ENCODE measurements around the gene CLDN25.
"Not testable (repeated sequence)": the region's sequence is repeated elsewhere in the genome, so short reads cannot be mapped to it uniquely, and the experiment has no call there.

CLDN25 gene

DNA sequence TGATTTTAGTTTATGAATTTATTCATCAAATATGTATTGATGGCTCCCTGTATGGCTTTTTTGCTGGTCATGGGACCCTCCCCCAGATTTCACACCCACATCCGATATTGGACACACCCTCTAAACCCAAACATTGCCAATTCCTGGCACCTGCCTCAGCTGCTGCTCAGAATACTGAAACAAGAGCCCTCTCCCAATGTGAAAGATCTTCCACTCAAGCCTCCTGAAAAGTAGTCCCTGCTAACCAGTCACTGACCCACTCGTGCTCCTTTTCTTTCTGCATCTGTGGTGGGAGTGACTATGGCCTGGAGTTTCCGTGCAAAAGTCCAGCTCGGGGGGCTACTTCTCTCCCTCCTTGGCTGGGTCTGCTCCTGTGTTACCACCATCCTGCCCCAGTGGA lies at the start of gene CLDN25:
TSS of gene CLDN25 (plus strand) at position 301 of the 400 bp plus-strand sequence. CDS start at position 301, 0 bp downstream.
- DNase-seq: no peak

DNA sequence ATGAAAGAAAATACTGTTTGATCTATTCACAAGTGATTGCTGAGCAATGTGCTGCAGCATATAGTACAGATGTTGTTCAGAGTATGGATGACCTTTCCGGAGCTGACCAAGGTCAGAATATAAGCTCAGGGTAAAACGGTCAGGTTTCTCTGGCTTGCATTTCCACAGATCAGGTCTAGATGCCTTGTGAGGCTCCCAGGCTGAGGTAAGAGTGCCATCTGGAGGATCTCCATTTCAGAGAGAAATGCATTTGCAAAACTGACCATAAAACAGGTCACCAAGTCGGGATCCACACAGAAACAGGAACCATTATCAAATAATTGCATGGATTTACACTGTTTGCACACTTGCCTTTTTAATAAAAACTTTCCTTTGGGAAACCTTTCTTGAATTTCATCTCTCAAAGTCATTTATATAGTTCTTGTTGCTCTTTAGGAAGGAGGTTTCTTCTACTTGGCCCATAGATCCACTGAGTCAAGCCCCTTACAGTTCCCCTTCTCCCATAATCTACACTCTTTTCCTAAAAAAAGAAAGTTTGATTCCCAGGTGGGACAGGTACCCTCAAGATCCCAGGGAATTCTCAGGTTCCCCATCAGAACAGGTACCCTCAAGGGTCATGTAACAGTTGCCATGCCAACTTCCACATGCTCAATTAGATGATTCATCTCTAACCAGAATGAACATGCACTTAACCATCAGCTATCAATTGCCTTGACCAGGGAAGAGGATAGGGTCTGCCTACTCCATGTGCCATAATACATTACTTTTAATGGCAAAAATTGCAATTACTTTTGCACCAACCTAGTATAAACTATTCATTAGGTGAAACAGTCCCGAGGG lies 48.5 kb upstream of the CLDN25 start:
- DNase-seq: no peak

DNA sequence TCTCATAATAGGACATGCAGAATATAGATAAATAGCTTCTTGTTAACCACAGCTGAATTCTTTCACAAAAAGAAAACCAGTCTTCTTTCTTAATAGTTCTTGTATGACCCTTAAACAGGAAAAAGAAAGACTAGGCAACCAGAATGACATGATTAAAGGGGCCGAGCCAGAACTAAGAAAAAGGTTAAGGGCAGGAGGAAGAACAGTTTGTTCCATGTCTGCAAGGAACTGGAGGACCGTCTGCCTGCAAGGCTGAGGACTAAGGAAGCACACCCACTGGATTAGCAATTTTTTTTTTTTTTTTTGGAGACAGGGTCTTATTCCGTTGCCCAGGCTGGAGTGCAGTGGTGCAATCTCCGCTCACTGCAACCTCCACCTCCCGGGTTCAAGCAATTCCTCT lies 47.5 kb upstream of the CLDN25 start:
- DNase-seq: no peak

DNA sequence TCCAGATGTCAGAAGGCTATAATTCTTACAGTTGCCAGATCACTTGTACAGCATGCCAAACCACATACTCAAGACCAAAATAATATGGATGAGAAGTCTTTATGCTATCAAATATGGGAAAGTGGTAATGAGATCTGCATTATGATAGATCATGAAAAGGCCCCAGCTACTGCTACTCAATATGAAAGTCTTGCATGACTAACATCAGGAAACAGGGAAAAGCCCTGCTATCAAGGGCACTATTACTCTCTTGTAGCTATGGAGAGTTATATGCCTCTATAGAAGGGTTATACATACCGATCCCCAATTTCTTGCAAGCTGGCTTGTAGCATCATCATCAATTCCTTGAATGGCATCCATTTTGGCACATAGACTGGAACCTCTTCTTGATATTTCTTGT lies 43.3 kb upstream of the CLDN25 start:
- DNase-seq: no peak

DNA sequence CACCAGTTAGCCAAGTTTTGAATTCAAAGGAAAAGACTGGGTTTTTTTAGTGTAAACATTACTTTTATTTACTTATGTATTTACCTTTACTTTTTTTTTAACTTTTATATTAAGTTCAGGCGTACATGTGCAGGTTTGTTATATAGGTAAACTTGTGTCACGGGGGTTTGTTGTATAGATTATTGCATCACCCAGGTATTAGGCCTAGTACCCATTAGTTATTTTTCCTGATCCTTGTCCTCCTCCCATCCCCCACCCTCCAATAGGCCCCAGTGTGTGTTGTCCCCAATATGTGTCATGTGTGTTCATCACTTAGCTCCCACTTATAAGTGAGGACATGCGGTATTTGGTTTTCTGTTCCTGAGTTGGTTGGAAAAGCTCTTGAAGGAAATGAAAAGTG lies 26.7 kb upstream of the CLDN25 start:
- no peak for DNase-seq

DNA sequence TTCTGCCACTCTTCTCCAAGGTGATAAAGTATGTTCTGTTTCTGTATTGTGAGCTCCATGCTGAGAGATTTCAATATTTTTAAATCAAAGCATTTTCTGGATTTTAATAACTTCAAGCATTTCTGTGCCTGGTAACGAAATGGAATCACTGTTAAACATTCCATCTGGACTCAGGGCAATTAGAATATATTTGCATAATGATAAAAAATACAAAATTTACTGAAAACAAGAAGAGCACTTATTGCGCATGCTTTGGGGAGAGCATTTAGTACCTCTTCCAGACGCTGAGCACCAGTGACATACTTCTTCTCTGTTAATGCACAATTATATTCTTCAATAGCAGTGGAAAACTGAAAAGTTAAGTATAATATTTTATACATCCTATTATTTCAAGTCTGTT lies 19.4 kb upstream of the CLDN25 start:
- no peak for DNase-seq

DNA sequence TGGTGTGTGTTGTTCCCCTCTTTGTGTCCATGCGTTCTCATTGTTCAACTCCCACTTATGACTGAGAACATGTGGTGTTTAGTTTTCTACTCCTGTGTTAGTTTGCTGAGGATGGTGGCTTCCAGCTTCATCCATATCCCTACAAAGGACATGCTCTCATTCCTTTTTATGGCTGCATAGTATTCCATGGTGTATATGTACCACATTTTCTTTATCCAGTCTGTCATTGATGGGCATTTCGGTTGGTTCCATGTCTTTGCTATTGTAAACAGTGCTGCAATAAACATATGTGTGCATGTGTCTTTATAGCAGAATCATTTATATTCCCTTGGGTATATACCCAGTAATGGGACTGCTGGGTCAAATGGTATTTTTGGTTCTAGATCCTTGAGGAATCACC lies 16.6 kb upstream of the CLDN25 start:
- not testable (repeated sequence) for DNase-seq

DNA sequence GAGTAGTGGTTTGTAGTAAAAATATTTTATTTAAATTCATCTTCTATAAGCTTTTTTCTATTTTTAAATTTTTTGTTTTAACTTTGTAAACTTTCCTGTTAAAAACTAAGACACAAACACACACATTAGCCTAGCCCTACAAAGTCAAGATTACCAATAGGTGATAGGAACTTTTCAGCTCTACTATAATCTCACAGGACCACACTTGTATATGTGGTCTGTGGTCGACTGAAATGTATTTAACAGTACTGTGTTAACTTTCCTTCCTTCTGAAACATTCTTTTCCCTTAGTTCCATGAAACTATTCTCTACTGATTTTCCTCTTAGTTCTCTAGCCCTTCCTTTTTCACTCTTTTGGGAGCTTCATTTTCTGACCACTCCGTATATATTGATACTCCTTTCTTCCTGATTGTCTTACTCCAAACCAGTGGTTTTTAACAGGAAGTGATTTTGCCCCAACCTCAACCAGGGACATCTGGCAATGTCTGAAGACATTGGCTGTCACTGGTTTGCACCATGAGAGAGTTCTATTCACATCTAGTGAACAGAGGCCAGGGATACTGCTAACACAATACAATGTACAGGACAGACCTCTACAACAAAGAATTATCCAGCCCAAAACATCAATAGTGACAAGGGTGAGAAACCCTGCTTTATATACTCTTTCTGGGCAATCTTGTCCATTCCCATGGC lies 14.9 kb upstream of the CLDN25 start:
- no peak for DNase-seq

DNA sequence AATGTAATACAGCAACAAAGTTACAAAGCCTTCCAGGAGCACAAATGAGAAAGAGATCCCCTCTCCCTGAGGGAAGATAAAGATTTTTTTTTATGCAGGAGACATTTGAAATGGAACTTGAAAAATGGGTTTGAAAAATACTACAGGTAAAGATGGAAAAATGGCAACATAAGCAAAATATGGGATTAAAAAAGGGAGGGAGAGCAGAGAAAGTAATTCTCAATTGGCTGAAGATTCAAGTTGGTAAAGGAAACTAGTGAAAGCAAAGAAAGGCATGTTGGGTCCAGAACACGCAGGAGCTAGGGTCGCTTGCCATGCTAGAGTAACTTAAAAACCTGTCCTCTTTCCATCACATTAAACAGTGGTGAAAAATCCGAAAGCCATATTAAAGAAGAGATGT lies 7.6 kb upstream of the CLDN25 start:
- DNase-seq: no peak

DNA sequence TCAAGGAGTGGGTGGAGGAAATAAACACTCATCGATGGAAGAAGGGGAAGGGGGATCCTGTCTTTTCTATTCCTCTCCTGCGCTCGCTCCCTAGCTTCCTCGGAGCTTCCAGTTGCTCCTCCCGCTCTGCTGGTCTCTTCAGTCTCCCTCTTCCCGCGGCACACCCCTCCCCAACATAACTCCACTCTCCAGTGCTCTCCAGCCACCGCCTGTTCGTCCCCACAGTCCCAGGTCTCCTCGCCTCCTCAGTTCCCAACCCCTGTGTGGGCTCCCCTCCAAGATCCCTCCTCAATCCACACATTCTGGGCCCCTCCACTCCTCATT lies 6.5 kb upstream of the CLDN25 start:
- no peak for DNase-seq

DNA sequence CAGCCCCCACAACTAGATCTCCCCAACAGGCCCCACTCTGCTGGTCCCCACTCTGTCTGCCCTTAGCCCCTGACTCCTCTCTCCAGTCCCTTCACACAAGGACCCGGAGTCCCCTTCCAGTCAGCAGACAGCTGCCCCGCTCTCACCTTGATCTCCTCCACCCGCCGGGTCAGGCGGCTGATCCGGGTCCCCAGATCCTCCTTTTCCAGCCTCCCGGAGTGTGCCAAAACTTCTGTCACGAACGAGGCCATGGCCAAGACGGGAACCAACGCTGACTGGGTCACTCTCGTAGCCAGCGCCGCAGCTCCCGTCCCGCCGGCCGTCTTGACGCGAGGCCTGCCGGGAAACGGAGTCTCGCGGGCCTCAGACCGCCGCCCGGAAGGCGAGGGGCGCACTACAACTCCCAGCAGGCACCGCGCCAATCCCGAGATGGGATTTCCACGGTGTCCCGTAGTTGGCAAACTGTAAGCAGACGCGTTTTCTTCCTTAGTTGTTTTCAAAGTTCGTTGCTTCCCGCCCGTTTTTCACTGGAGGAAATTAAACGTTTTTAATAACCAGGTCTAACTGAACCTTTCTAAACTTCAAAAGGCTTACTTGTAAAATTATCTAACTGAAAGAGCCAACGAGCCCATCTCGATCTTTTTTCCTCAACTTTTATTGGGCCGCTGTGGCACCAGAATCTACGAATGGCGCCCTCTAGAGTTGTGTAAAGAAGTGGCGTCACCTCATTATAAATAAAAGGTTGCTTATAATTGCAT lies 6.0 kb upstream of the CLDN25 start, which contains the start of gene ZW10:
TSS of gene ZW10 (minus strand) at position 277 of the 758 bp plus-strand sequence. CDS start at position 251, 26 bp downstream.
- DNase-seq: peak; percentile 47

DNA sequence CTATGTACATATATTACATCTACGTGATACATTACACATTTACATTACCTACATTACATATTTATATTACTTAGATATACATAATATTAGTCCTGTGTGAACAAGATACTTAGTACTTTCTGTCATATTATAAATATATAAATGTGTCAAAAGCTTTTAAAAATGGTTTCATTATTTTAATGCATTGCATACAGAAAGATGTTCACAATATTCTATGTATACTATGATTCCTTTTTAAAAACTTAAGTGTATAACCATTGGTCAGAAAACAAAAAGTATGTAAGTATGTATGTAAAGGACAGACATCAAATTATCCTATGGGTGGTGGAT lies 5.5 kb upstream of the CLDN25 start:
- no peak for DNase-seq

DNA sequence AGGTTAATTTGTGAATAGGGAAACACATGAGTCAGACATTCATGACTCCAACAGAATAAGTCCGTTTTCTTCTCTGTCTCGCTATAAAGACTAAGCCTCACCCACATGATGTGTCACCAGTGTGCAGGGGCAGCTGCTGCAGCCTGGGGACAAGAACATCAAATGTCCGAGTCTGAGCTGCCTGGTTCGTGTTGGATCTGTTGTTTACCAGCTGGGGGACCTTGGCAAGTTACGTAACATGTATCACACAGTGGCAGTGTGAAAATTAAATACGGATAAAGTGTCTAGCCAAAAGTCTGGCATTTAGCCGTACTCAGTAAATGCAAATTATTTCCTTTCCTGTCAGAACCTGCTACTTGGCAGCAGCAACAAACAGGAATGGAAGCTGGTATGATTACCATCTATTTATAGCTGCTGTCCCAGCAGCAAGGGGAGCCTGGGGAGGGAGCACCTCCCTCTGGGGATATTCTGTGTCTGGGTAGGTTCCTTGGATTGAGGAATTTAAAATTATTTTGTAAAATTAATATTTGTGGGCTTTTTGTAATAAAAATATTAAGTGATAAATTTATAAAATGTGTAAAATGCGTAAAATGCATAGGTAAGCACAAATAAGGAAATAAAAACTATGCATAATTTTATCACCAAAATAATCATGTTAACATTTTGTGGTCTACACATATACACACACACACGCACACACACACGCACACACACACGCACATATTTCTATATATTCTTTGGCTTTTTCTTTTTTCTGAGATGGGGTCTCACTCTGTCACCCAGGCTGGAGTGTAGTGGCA lies 1.3 kb upstream of the CLDN25 start:
- DNase-seq: peak; percentile 45

DNA sequence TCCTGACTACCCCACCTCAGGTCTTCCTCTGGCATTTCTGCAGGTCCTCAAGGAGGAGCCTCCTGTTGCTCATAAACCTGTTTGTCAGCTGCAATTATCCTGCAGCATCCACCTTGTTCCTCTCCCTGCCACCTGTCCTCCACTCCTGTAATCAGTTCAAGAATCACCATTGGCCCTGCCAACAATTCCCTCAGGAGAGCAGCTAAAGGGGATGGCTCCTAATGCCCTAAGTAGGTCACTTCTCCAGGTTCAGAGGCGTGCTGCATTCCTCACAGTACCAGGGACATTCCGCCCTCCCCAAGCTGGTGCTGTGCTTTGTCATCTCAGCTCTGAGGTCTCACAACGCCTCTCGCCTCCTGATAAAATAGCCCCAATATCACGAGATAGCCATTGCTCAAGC lies 2.1 kb downstream of the CLDN25 start:
- DNase-seq: no peak

DNA sequence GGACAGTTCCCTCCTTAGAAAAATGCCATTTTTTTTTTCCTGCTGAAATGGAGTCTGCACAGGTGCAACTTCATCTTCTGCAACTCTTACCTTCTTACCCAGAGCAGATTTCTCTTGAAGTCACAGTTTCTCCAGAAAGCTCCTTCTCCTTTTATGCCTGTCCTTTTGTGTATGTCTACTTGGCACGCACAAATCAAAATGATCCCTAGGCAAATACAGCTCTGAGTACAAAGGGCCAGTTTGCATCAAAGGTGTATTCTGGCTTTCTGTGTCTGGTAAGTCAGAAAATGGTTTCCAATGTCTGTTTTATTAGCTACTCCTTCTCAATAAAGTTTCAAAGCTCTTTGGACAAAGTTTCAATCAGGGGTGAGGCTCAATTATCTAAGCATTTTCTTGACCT lies 2.5 kb downstream of the CLDN25 start:
- DNase-seq: no peak

DNA sequence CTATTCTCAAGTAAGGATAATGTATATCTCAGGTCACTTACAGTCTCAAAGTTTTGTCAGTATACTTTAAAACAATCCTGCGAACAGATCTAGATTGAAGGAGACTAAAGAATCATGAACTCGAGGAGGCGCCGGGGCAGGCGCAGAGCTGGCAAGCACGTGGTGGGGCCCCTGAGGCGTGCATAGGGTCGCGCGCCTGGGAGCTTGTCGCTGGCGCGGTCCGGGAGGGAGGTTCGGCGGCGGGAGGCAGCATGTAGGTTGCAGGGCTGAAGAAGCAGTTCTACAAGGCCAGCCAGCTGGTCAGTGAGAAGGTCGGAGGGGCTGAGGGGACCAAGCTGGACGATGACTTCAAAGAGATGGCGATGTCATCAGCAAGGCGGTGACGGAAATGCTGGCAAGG lies 9.4 kb downstream of the CLDN25 start:
- DNase-seq: not testable (repeated sequence)

DNA sequence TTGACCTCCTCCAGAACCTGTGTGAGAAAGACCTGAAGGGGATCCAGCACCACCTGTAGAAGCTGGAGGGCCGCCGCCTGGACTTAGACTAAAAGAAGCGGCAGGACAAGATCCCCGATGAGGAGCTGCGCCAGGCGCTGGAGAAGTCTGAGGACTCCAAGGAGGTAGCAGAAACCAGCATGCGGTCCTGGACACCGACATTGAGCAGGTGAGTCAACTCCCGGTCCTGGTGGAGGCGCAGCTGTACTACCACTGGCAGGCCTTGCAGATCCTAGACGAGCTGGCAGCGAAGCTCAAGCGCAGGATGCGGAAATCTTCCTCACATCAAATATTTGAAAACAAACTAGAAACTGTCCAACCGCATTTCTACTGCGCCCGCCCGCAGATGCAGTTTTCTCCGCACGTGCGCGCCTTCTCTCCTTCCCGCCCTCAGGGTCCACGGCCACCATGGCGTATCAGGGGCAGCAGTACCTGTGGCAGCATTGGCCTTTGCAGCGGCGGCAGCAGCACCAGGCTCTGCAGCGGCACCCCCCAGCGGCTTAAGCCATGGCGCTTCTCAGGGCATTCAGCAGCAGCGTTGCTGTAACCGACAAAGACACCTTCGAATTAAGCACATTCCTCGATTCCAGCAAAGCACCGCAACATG lies 10.2 kb downstream of the CLDN25 start:
- DNase-seq: no peak

DNA sequence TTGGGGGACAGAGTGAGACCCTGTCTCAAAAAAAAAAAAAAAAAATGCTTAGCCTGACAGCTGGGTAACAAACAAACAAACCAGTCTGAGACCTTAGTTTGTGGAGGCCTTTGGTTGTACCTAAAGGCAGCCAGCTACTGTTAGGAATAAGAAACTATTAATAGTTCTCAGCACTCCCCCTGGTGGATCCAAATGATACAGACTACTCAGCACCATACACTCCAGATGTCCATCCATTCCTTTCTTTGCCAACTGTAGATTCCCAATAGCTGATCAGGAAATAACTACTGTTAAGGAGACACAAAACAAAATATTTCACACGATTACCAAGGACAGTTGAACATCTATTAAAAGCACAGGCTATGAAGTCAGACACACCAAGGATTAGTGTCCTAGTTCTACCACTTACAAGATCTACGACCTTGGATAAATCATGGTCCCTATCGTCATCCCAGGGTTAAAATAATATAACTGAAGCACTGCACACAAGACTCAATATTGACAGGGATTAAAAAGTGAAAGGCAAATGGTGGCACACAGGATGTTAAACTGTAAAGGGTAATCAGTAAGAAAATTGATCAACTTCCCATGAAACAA lies 17.2 kb downstream of the CLDN25 start:
- peak; percentile 58 for DNase-seq

DNA sequence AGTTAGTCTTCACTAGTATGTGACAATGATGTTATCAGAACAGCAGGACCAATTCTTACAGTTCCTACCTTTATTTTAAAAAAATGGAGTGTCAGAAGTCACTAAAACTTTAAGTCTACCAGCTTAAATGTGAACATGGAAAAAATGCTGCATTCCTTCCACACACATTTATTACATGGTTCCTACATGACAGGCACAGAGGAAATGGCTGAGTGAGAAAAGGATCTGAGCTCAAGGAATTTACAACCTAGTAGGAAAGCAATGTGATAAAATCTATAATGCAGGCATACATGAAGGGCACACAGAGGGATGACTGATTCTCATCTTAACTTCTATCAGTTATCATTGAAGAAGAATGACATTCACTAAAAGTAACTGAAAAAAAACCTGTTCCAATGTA lies 23.0 kb downstream of the CLDN25 start:
- DNase-seq: no peak

DNA sequence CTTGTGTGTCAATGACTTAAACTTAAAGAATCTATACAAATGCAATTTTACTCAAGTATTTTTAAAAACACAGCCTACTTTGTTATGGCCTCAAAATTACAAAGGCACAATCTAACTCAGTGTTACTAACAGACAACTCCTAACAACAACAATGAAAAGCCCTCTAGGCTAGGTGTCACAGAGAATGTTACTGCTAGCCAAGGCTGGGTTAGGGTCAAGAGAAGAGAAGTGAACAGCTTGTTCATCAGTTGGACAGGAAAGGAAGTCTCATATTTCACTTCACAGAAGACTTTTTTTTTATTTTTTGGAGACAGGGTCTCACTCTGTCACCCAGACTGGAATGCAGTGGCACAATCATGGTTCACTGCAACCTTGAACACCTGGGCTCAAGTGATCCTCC lies 26.0 kb downstream of the CLDN25 start:
- no peak for DNase-seq

DNA sequence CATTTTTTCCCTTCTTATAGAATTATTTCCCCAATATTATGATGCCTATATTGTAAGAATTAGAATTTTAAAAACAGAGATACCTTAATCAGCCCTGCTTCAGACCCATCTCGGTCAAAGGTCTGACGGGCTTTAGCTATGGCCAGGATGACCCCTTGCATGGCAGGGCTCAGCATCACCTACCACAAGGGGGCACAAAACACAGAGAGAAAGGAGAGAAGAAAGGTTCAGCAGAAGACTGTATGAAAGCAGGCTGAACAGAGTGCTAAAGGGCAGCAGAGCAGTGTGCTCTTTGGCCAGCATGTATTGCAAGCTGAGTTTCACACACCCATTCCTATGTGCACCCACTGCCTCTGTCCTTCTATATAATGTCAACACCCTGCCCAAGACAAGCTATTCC lies 26.8 kb downstream of the CLDN25 start:
- no peak for DNase-seq

DNA sequence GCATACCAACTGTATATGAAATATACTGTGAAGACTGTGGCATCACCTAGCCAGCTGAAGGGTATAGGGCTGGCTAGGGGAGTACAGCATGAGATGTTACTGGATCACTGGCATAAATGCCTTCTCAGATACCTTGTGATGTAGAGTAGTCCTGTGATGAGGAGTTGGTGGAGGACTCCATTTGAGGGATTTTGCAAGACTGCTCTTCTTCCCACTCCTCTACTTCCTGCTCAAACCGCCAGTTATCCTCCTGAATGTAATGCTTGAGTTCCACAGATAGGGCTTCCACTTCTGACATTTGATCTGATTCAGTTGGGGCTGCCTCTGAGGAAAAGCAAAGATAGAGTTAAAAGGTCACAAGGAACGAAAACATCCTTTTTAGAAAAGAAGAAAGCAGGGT lies 29.3 kb downstream of the CLDN25 start:
- DNase-seq: no peak

All from NCI-H1694 (cell line).